ENCODE data around the gene DSC3. TPM values are rescaled to one million over a fixed set of nuclear protein-coding genes. Genes with fewer than 3 reads are reported as not detected.

DSC3 gene
- total RNA-seq, 1 donor from 2014 or later: 0.85 TPM

GRCh38 chr18:30954262-30954661 is 88.3 kb downstream of the DSC3 start:
- Histone ChIP-seq H3K4me1 (no peaks in the 10 kb centered on the region), H3K27ac (no peak overlapping the region), H3K27me3 (no peaks in the 10 kb centered on the region), H3K9me3 (no peaks in the 10 kb centered on the region), H3K4me3 (no peak overlapping the region), H3K36me3 (no peaks in the 10 kb centered on the region)
- TF ChIP-seq CTCF (IDR thresholded peaks at IDR 0.05): no peak
- intact Hi-C loops (cut with DNase I): no loop called here
- no peak for DNase-seq (ENCODE audit: low spot score in 2 of 2)

- no peak for TF ChIP-seq CTCF (IDR thresholded peaks at IDR 0.05)
- no peak for DNase-seq (ENCODE audit: low spot score in 2 of 2)
- Histone ChIP-seq H3K27ac (no peak overlapping the region), H3K36me3 (no peaks in the 10 kb centered on the region), H3K27me3 (no peaks in the 10 kb centered on the region), H3K9me3 (no peaks in the 10 kb centered on the region), H3K4me1 (no peaks in the 10 kb centered on the region), H3K4me3 (no peak overlapping the region)
- intact Hi-C loops (cut with DNase I): no loop called here
These were observed 96.8 kb downstream of the DSC3 start for GRCh38 chr18:30945761-30946160.

GRCh38 chr18:30944773-30945417 is 97.6 kb downstream of the DSC3 start:
- intact Hi-C loops (cut with DNase I): no loop called here
- H3K4me3 ChIP-seq: no peak overlapping the region
- no peaks in the 10 kb centered on the region for H3K36me3 ChIP-seq
- no peak overlapping the region for H3K27ac ChIP-seq
- no peak for DNase-seq (ENCODE audit: low spot score in 2 of 2)
- no peaks in the 10 kb centered on the region for H3K4me1 ChIP-seq
- TF ChIP-seq CTCF (IDR thresholded peaks at IDR 0.05): no peak
- no peaks in the 10 kb centered on the region for H3K9me3 ChIP-seq
- no peaks in the 10 kb centered on the region for H3K27me3 ChIP-seq

DNA sequence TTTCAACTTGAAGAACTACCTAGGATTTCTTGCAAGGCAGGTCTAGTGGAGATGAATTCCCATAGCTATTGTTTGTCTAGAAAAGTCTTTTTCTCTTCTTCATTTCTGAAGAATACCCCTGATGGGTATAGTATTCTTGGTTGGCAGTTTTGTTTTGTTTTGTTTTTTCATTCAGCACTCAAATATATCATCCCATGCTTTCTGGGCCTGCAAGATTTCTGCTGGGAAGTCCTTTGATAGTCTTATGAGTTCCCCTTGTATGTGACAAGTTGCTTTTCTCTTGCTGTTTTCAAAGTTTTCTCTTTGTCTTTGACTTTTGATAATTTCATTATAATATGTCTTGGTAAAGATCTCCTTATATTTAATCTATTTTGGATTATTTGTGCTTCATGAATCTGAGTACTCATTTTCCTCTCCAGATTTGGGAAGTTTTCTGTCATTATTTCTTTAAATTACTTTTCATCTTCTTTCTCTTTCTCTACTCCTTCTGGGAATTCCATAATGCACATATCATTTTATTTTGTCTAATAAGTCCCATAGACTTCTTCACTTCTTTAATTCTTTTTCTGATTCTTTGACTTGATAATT is 101.5 kb downstream of the DSC3 start:
- intact Hi-C loops (cut with DNase I): no loop called here
- Histone ChIP-seq H3K4me1 (no peaks in the 10 kb centered on the region), H3K27ac (no peak overlapping the region), H3K9me3 (no peaks in the 10 kb centered on the region), H3K36me3 (no peaks in the 10 kb centered on the region), H3K27me3 (no peaks in the 10 kb centered on the region), H3K4me3 (no peak overlapping the region)
- no peak for TF ChIP-seq CTCF (IDR thresholded peaks at IDR 0.05)
- no peak for DNase-seq (ENCODE audit: low spot score in 2 of 2)

Other genes starting within 250 kb of the DSC3 start
- gene DSC2, start 59.7 kb upstream of the DSC3 start, total RNA-seq: 4.4 TPM
- gene DSC1, start 120.1 kb upstream of the DSC3 start, total RNA-seq: not detected

Data from ascending aorta (tissue), 2 donors.